Fibroblast of pulmonary artery (primary cell): ENCODE data around the gene PTGES3L.

Experiments
- DNase-seq: peaks from one replicate; pipeline ENCODE4 v3.0.0-alpha.2; 2010; ENCODE audit warnings: low read depth
- H3K4me3 ChIP-seq: replicated peaks from 2 replicates; pipeline ENCODE4 v1.5.1; 2011; ENCODE audit warnings: low read depth, mild to moderate bottlenecking, control low read depth, low read length, moderate library complexity
- TF ChIP-seq, protein P1 (sequence below): IDR thresholded peaks from 2 replicates; pipeline ENCODE4 v1.5.1; 2011; ENCODE audit warnings: mild to moderate bottlenecking, control low read depth, low read length, inconsistent platforms; ENCODE audit errors: missing control alignments

The PTGES3L gene

DNA sequence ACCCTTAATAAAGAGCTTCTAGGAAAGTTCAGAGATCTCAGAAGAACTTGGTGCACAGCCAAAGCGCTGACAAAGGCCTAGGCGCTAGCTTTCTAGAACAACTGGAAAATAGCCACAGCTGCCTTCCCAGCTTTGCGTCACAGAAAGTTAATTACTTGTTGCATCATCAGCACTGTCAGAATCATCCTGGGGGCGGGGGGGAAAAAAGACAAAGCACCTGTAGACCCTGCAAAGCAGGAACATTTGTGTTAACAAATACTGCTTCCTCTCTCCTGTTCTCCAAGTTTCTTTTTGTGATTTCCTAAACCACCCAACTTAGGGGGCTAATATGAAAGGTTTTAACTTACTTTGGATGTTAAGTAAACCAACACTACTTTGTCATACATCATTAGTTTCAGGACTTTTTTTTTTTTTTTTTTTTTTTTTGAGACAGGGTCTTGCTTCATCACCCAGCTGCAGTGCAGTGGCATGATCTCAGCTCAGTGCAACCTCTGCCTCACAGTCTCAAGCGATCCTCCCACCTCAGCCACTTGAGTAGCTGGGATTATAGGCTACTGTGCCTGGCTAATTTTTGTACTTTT lies 10.8 kb downstream of the PTGES3L start:
- no peak overlapping the region for H3K4me3 ChIP-seq
- peak; percentile 42 for DNase-seq
- TF ChIP-seq, protein P1, sequence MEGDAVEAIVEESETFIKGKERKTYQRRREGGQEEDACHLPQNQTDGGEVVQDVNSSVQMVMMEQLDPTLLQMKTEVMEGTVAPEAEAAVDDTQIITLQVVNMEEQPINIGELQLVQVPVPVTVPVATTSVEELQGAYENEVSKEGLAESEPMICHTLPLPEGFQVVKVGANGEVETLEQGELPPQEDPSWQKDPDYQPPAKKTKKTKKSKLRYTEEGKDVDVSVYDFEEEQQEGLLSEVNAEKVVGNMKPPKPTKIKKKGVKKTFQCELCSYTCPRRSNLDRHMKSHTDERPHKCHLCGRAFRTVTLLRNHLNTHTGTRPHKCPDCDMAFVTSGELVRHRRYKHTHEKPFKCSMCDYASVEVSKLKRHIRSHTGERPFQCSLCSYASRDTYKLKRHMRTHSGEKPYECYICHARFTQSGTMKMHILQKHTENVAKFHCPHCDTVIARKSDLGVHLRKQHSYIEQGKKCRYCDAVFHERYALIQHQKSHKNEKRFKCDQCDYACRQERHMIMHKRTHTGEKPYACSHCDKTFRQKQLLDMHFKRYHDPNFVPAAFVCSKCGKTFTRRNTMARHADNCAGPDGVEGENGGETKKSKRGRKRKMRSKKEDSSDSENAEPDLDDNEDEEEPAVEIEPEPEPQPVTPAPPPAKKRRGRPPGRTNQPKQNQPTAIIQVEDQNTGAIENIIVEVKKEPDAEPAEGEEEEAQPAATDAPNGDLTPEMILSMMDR, result no peak

DNA sequence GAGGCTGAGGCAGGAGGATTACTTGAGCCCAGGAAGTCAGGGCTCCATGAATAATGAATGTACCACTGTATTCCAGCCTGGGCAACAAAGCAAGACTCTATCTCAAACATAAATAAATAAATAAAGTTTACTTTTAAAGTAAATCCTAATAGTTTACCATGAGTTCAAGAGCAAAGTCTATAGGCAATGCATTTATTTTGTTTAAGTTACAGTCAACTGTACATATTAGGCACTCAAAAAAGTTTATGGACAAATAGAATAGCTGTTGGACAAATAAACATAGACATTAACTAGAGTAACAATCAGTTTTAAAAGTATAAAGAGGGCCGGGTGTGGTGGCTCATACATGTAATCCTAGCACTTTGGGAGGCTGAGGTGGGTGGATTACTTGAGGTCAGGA lies 12.0 kb downstream of the PTGES3L start:
- no peak overlapping the region for H3K4me3 ChIP-seq
- TF ChIP-seq, protein P1, result no peak
- no peak for DNase-seq

DNA sequence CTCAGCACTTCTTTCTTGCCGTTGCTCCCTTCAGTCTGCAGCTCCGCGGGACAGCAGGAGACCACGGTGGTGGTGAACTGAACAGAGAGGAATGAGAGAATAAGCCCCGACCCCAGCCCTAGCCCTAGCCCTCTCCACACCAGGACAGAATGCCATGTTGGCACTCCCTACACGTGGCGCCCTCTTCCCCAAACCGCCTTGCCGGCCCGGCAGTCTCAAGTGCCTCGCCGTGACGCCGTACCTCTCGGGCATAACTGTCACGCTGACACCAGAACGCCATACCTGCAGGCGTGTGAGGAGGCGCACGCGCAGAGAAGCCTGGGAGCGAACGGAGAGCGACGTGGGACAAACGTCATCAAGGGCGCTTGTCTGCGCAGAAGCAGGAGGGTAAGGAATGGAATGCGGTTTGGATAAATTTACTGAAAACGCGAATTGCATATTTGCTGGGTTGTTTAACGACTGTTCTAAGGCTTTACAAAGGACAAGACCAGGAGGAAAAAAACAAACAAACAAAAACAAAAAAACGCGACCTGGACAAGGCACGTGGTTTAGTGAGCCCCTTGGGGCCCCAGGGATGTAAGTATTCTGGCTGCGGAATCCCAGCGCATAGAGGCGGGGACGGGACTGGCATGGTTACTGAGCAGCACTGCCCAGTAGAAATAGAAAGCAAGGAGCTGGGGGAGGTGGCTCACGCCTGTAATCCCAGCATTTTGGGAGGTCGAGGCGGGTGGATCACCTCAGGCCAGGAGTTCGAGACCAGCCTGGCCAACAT lies 15.5 kb downstream of the PTGES3L start, which contains the start of gene AARSD1:
AARSD1 (minus strand) TSS at position 294 of the 772 bp plus-strand sequence; CDS start at position 280, 14 bp downstream.
- H3K4me3 ChIP-seq, result peak within 1 kb of the TSS; percentile 76
- TF ChIP-seq, protein P1, result no peak
- DNase-seq, result peak; percentile 96

DNA sequence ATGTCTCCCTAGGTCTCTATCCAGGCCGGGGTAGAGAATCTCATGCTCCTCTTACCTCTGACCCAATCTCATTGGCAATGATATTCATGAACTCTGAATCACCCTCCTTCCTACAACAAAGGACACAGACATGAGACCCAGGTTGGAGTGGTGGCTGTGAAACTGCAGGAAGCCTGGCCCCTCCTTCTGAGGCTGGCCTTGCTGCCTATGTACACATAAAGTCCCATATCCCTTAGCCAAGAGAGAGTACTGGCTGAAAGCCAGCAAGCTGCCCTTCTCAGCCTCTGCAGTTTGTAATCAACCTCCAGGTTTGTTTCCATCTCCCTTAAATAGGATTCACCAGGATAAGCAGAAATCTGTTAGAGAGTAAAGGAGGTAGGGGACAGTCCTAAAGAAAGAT lies 26.2 kb downstream of the PTGES3L start:
- peak; percentile 7 for DNase-seq
- H3K4me3 ChIP-seq, result no peak overlapping the region
- TF ChIP-seq, protein P1, result no peak

DNA sequence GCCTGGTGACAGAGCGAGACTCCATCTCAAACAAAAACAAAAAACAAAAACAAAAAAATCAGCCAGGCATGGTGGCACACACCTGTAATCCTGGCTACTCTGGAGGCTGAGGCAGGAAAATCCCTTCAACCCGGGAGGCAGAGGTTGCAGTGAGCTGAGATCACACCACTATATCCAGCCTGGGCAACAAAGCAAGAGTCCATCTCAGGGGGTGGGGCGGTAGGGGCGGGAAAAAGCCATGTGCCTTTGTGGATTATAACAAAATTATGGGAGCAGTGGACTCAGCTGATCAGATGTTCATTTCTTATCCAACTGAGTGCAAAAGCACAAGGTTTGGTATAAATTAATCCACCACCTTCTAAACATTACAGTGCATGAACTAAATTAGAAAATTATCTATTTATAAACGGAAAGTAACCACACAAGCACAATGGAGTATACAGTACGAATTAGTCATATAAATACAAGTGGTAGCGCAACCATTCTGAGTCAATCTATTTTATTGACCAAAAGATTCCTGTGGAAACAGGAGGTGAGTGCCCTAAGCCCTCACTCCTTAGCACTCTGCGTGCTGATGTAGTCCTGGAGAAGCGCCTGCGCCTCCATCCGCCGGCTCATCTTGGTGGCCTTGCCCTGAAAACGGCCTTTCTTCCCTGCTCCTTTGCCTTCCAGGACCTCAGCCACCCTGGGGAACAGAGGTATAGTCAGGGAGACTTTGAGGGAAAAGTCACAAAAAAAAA lies 29.7 kb downstream of the PTGES3L start:
- H3K4me3 ChIP-seq, result no peak overlapping the region
- DNase-seq, result no peak
- TF ChIP-seq, protein P1, result no peak

DNA sequence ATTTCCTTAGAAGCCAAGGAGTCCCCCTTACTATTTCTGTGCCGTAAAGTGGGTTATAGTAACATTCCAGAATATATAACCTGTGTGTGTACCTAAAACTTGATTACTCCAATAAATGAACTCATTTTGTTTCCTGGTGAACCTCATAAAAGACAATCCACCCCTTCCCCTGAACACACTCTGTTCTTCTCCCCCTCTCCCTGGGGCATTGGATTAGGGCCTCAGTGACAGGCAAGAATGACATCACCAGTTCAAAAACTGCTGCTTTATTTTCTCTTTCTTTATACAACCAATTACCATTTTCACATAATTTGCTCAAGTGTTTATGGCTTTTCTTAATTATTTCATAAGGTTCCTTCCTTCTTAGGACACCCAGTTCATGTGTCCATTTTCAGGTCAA lies 33.1 kb downstream of the PTGES3L start:
- no peak for DNase-seq
- H3K4me3 ChIP-seq, result no peak overlapping the region

More for the DNA sequence above, 33.1 kb downstream of the PTGES3L start:
- TF ChIP-seq, protein P1, result no peak
